Measurements from ENCODE around the gene SMYD3.

SMYD3 gene

GRCh38 chr1:246512635-246513034 is 5.6 kb upstream of the SMYD3 start:
- DNase-seq (ENCODE audit: low read depth): no peak
- H3K4me3 ChIP-seq (ENCODE audit: low read depth, low read length): no peak overlapping the region
- TF ChIP-seq, protein P1, sequence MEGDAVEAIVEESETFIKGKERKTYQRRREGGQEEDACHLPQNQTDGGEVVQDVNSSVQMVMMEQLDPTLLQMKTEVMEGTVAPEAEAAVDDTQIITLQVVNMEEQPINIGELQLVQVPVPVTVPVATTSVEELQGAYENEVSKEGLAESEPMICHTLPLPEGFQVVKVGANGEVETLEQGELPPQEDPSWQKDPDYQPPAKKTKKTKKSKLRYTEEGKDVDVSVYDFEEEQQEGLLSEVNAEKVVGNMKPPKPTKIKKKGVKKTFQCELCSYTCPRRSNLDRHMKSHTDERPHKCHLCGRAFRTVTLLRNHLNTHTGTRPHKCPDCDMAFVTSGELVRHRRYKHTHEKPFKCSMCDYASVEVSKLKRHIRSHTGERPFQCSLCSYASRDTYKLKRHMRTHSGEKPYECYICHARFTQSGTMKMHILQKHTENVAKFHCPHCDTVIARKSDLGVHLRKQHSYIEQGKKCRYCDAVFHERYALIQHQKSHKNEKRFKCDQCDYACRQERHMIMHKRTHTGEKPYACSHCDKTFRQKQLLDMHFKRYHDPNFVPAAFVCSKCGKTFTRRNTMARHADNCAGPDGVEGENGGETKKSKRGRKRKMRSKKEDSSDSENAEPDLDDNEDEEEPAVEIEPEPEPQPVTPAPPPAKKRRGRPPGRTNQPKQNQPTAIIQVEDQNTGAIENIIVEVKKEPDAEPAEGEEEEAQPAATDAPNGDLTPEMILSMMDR (IDR thresholded peaks at IDR 0.05; ENCODE audit: insufficient read depth, low read depth, low read length, missing control alignments): no peak

DNA sequence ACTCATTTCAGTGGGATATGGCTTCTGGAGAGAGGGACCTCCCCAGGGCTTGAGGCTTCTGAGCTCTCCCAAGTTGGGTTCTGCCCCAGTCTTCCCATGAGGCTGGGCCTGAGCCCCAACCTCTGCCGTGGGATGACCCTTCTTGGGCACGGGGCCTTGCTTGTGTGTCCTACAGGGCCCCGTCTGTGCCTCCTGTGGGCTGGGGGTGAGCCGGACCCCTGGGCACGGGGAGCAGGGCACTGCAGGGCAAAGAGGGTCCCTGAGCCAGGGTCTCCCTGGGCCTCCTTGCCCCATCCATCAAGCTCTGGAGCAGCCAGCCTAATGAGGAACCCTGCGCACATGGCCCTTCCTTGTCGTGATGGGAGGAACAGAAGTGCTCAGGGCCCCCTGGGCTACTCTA is 5.2 kb upstream of the SMYD3 start:
- H3K4me3 ChIP-seq (ENCODE audit: low read depth, low read length): no peak overlapping the region
- TF ChIP-seq, protein P1 (IDR thresholded peaks at IDR 0.05; ENCODE audit: insufficient read depth, low read depth, low read length, missing control alignments): no peak
- DNase-seq (ENCODE audit: low read depth): no peak

DNA sequence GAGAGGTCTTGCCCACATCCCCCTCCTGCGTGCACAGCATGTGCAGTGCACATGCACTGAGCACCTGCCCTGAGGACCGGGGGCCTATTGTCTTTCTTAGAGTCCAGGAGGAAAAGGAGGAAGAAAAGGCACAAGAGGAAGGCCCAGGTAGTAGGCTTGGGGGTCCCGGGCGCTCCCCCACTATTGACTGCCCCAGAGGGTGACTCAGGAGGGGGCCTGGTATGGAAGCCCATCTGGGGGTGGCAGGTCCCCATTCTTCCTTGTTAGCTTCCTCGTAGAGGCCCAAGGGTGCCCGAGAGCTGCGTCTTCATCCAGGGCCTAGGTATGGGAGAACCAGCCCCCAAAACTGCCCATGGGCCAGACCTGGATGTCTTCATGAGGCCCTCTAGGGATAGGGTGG is 4.1 kb upstream of the SMYD3 start:
- TF ChIP-seq, protein P1 (IDR thresholded peaks at IDR 0.05; ENCODE audit: insufficient read depth, low read depth, low read length, missing control alignments): no peak
- no peak for DNase-seq (ENCODE audit: low read depth)
- no peak overlapping the region for H3K4me3 ChIP-seq (ENCODE audit: low read depth, low read length)

DNA sequence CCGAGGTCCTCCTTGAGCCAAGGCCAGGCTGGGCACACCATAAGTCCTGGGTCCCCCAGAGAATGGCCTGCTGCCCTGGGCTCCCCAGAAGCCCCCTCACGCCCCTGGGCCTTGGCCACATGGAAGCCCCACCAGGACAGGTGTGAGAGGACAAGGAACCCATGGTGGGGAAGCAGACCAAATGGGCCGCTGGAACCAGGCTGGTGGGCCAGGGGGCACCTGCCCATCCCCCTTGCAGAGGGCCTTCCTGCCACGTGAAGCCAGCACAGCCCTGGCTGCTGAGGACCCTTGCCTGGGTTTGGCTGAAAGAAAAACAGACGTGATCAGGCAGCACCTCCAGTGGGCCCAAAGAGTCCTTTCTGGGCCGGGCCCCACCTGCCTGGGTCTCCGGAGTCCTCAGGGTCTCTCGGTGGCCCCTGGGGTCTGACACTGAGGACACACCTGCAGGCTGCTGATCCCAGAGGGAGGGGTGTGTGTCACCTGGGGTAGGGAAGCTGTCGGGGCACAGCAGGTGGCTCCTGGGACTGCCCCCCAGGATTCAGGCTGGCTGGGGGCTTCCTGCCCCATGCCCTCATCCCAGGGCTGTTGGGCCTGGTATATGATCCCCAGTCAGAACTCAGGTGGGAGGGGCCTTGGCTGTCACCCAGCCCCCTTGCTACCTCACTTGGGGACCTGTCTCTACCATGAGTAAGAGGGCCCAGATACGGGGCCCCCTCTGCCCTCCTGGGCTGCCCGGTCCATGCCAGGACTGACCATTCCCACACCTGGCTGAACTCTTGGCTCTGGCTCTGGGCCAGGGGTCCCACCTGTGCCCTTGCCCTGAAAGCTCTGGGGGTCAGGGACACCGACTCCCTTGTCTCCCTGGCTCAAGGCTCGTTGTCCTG is 3.3 kb upstream of the SMYD3 start:
- H3K4me3 ChIP-seq (ENCODE audit: low read depth, low read length): no peak overlapping the region
- TF ChIP-seq, protein P1 (IDR thresholded peaks at IDR 0.05; ENCODE audit: insufficient read depth, low read depth, low read length, missing control alignments): no peak
- DNase-seq (ENCODE audit: low read depth): no peak

- TF ChIP-seq, protein P1 (IDR thresholded peaks at IDR 0.05; ENCODE audit: insufficient read depth, low read depth, low read length, missing control alignments): no peak
- DNase-seq (ENCODE audit: low read depth): no peak
- no peak overlapping the region for H3K4me3 ChIP-seq (ENCODE audit: low read depth, low read length)
These were observed 2.0 kb upstream of the SMYD3 start for GRCh38 chr1:246508897-246509688.

- DNase-seq (ENCODE audit: low read depth): peak; percentile 21
- H3K4me3 ChIP-seq (ENCODE audit: low read depth, low read length): peak overlapping the region; percentile 80
- TF ChIP-seq, protein P1 (IDR thresholded peaks at IDR 0.05; ENCODE audit: insufficient read depth, low read depth, low read length, missing control alignments): no peak
These were observed 759 bp downstream of the SMYD3 start for GRCh38 chr1:246506367-246506673.
